IMR-90 (cell line): Measurements from ENCODE around the gene CD300LD.

Source experiments
- CEBPB ChIP-seq: IDR thresholded peaks from 2 replicates; pipeline ENCODE4 v1.6.1; 2012; ENCODE audit warnings: low read depth, low read length, improper control_type of control experiment
- CHD1 ChIP-seq: IDR thresholded peaks from 2 replicates; pipeline ENCODE4 v1.6.1; 2012; ENCODE audit warnings: low read depth, low read length, improper control_type of control experiment
- CTCF ChIP-seq: conservative IDR thresholded peaks from 2 replicates; pipeline ENCODE4 v1.5.1; 2012; ENCODE audit warnings: mild to moderate bottlenecking, low read depth, low read length, improper control_type of control experiment
- NFE2L2 ChIP-seq: fragments of 150-350 bp; IDR thresholded peaks from 2 replicates; pipeline ENCODE4 v1.6.1; 2016; ENCODE audit warnings: low read depth, mild to moderate bottlenecking, low read length
- POLR2A ChIP-seq: IDR thresholded peaks from 2 replicates; pipeline ENCODE4 v1.6.1; 2012; ENCODE audit warnings: mild to moderate bottlenecking, low read depth, low read length
- RCOR1 ChIP-seq: IDR thresholded peaks from 2 replicates; pipeline ENCODE4 v1.6.1; 2012; ENCODE audit warnings: mild to moderate bottlenecking, low read length, improper control_type of control experiment; ENCODE audit not compliant: insufficient replicate concordance

- TF ChIP-seq CTCF (no peak), NFE2L2 (no peak), CEBPB (no peak), CHD1 (no peak), POLR2A (no peak), RCOR1 (no peak)
Measured at GRCh38 chr17:74623693-74624093, 31.6 kb upstream of the CD300LD start, which contains the start of gene CD300E.
